GM21367 (cell line): ENCODE data around the gene CACHD1.

ENCODE experiments used
- ATAC-seq: cut with Tn5 transposase; IDR thresholded peaks from one replicate; pipeline ENCODE4 v1.9.1; 2021; ENCODE audit not compliant: unreplicated experiment

The CACHD1 gene

GRCh38 chr1:64546013-64546412, 76.1 kb downstream of the CACHD1 start:
- no peak for ATAC-seq

- ATAC-seq, result no peak
Measured at GRCh38 chr1:64549464-64550239, 79.7 kb downstream of the CACHD1 start.

GRCh38 chr1:64550510-64550909, 80.6 kb downstream of the CACHD1 start:
- no peak for ATAC-seq

GRCh38 chr1:64550946-64551605, 81.1 kb downstream of the CACHD1 start:
- no peak for ATAC-seq

- no peak for ATAC-seq
Measured at GRCh38 chr1:64553285-64553684, 83.4 kb downstream of the CACHD1 start.

- ATAC-seq, result no peak
Measured at GRCh38 chr1:64555947-64556346, 86.0 kb downstream of the CACHD1 start.

- no peak for ATAC-seq
Measured at GRCh38 chr1:64561993-64562392, 92.1 kb downstream of the CACHD1 start.

GRCh38 chr1:64563958-64564565, 94.1 kb downstream of the CACHD1 start:
- no peak for ATAC-seq

- no peak for ATAC-seq
Measured at GRCh38 chr1:64564891-64565290, 95.0 kb downstream of the CACHD1 start.

- ATAC-seq, result no peak
Measured at GRCh38 chr1:64567426-64568170, 97.7 kb downstream of the CACHD1 start.

- ATAC-seq, result no peak
Measured at GRCh38 chr1:64568171-64568450, 98.2 kb downstream of the CACHD1 start.

- ATAC-seq, result no peak
Measured at GRCh38 chr1:64569411-64569810, 99.5 kb downstream of the CACHD1 start.

GRCh38 chr1:64570267-64570855, 100.4 kb downstream of the CACHD1 start:
- no peak for ATAC-seq

- ATAC-seq, result no peak
Measured at GRCh38 chr1:64572222-64572900, 102.4 kb downstream of the CACHD1 start.

GRCh38 chr1:64574301-64574700, 104.4 kb downstream of the CACHD1 start:
- no peak for ATAC-seq

GRCh38 chr1:64575881-64576676, 106.2 kb downstream of the CACHD1 start:
- no peak for ATAC-seq

GRCh38 chr1:64578270-64578973, 108.5 kb downstream of the CACHD1 start:
- no peak for ATAC-seq

- ATAC-seq, result no peak
Measured at GRCh38 chr1:64579767-64580166, 109.8 kb downstream of the CACHD1 start.

- no peak for ATAC-seq
Measured at GRCh38 chr1:64581135-64581842, 111.4 kb downstream of the CACHD1 start.
